Stimulated activated CD8-positive, alpha-beta memory T cell treated with anti-CD3 and anti-CD28 coated beads, Interleukin-12 subunit alpha, Interleukin-12 subunit beta, amount 100 ng/mL, for 1 hour (primary cell): Measurements from ENCODE around the gene TFDP3.

Experiments used
- DNase-seq: peaks from one replicate; pipeline ENCODE4 v3.0.0-alpha.2; 2020; ENCODE audit warnings: low read depth

TFDP3 gene

DNA sequence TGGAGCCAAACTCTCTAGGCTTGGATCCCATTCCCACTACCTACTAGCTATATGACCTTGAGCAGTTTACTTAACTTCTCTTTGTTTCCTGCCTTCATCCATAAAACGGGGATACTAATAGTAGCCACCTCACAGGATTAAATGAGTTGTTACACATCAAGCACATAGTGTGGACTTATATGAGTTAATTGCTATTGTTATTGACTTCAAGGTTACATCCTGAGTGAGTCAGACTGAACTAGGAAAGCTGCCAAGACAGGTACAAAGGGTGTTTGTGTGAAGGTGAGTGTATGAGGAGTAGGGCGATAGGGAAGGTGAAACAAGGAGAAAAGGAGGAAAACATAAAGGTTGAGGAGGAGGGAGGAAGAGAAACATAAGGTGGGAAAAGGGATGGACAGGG, 32.2 kb downstream of the TFDP3 start:
- no peak for DNase-seq

DNA sequence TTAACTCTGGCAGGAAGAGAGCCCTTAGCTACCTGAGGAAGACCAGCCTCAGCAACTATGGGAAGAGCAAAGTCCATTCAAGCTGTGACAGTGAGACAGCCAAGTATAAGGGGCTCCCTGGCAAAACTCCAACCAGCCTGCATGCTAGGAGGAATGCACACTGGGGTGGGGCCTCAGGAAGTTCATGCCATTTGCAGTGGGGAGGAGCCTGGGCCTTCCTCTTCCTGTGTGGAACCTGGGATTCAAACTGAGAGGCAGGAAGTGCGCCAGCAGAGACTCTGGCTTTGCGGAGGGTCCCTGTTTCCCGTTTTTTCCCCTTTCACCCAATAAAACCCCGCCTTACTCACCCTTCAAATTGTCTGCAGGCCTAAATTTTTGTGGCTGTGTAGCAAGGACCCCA, 33.0 kb downstream of the TFDP3 start:
- no peak for DNase-seq

GRCh38 chrX:133183806-133184205, 34.3 kb downstream of the TFDP3 start:
- DNase-seq, result no peak

- DNase-seq, result no peak
Measured at GRCh38 chrX:133179500-133179899, 38.7 kb downstream of the TFDP3 start.

GRCh38 chrX:133177202-133177601, 41.0 kb downstream of the TFDP3 start:
- DNase-seq, result no peak

DNA sequence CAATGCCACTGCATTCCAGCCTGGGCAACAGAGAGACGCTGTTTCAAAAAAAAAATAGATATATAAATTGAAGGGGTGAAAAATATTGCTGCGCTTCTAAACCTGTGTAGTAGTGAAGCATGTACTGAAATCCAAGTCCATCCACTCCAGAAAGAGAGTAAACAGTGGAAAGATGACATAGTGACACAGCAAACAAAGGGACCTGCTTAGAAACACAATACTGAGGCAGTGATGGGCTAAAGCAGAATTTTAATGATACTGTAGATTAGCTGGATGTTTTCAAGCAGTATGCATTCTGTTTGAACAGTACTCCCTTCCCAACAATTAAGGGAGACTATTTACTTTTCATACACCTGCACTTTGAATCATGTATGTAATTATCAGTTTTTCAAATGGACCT, 42.5 kb downstream of the TFDP3 start:
- no peak for DNase-seq

GRCh38 chrX:133175162-133175561, 43.0 kb downstream of the TFDP3 start:
- no peak for DNase-seq

DNA sequence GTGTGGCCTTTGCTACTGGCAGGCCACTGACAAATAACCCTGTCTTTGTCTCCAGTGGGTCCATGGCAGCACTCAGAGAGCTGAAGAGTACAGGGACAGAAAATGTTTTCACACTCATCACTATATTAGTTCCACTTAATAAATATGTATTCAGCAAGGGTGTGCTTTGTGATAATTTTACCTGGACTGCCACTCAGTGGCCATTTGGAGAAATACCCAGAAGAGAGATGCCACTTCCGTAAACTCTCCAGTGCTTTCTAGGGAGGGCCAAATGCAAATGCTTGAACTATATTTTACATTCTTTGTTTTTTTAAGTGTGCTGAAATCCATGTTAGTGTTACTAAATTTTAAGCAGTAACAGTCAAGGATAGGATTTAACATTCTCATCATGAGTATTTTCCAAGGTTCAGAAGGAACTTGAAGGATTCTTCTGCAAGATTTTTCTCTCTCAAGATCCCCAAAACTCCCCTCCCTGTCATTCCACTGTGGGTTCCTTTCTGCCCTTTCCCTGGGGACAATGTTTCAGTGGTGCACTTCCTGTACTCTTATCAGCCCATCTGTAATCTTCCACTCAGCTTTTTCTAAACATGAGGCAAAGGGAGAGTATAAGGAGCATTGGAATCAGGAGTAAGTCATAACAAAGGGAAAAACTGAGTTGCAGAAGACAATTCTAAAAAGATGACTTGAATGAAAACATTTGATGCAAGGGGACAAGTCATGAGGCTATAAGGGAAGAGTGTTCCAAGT, 46.0 kb downstream of the TFDP3 start:
- DNase-seq, result no peak
